Epithelial cell of esophagus (primary cell): ENCODE measurements around the gene HOXB9.
A peak's percentile ranks its signal among the peaks of the same experiment; 100 is the strongest.

Experiments
- DNase-seq: peaks from one replicate; pipeline ENCODE4 v3.0.0; 2010; ENCODE audit warnings: low read depth
- H3K4me3 ChIP-seq: 2 replicates; pipeline ENCODE4 v1.5.1; 2011; ENCODE audit warnings: mild to moderate bottlenecking, low read length, control low read depth
- TF ChIP-seq, protein P1 (sequence below): IDR thresholded peaks from 2 replicates; pipeline ENCODE4 v1.5.1; 2011; ENCODE audit warnings: low read depth, mild to moderate bottlenecking, low read length, control low read depth, inconsistent platforms; ENCODE audit not compliant: insufficient read depth; ENCODE audit errors: missing control alignments

The HOXB9 gene

GRCh38 chr17:48610282-48611211 lies 15.6 kb downstream of the HOXB9 start, which contains the start of gene HOXB7:
Gene HOXB7, minus strand, starts transcription at chr17:48611017. Its CDS starts 99 bp downstream, at chr17:48610918.
- TF ChIP-seq, protein P1, sequence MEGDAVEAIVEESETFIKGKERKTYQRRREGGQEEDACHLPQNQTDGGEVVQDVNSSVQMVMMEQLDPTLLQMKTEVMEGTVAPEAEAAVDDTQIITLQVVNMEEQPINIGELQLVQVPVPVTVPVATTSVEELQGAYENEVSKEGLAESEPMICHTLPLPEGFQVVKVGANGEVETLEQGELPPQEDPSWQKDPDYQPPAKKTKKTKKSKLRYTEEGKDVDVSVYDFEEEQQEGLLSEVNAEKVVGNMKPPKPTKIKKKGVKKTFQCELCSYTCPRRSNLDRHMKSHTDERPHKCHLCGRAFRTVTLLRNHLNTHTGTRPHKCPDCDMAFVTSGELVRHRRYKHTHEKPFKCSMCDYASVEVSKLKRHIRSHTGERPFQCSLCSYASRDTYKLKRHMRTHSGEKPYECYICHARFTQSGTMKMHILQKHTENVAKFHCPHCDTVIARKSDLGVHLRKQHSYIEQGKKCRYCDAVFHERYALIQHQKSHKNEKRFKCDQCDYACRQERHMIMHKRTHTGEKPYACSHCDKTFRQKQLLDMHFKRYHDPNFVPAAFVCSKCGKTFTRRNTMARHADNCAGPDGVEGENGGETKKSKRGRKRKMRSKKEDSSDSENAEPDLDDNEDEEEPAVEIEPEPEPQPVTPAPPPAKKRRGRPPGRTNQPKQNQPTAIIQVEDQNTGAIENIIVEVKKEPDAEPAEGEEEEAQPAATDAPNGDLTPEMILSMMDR, result no peak
- peak within 1 kb of the TSS; percentile 1 for H3K4me3 ChIP-seq
- DNase-seq, result no peak

- H3K4me3 ChIP-seq, result no peak overlapping the region
- TF ChIP-seq, protein P1, result no peak
- DNase-seq, result no peak
These were observed 16.3 kb downstream of the HOXB9 start for GRCh38 chr17:48609759-48610281.

GRCh38 chr17:48609033-48609432 lies 17.1 kb downstream of the HOXB9 start:
- TF ChIP-seq, protein P1, result no peak
- no peak for DNase-seq
- no peak overlapping the region for H3K4me3 ChIP-seq

- H3K4me3 ChIP-seq, result no peak overlapping the region
- no peak for DNase-seq
- TF ChIP-seq, protein P1, result no peak
These were observed 17.7 kb downstream of the HOXB9 start for GRCh38 chr17:48608494-48608834.

DNA sequence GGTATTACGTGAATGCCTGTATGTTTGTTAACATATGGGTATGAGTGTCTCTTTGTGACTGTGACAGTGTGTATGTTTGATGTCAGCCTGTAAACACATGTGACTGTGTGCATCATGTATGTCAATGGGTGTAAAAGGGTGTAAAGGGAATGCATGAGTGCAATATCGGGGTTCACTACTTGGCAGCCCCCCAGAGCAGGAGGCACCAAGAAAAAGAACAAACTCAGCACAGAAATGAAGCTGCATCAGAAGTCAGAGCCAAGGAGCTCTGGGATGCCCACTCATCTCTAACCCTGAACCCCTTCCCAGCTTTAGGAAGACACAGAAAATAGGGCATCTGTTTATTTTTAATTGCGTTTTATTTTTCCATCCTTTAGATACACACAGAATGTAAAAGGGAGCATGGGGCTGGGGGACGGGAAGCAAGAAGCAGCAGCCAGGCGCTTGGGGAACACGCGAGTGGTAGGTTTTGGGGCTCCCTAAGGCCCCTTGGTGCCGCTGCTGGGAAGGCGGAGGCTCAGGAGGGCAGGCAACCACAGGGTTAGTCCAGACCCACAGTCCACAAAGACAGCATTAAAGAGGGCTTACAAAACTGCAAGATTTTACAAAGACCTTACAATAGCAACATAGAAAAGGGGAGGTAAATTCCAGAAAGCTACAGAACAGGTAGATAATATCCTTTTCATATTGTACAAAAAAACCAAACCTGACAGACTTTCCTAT lies 19.1 kb downstream of the HOXB9 start:
- TF ChIP-seq, protein P1, result no peak
- H3K4me3 ChIP-seq, result no peak overlapping the region
- no peak for DNase-seq

GRCh38 chr17:48605991-48606891 lies 19.9 kb downstream of the HOXB9 start:
- TF ChIP-seq, protein P1, result no peak
- no peak for DNase-seq
- H3K4me3 ChIP-seq, result no peak overlapping the region
